A549 (cell line): Measurements from ENCODE around the gene GLT1D1.

Experiments used
- BHLHE40 ChIP-seq: IDR thresholded peaks from 2 replicates; pipeline ENCODE4 v1.6.1; 2012; ENCODE audit warnings: low read depth, low read length, inconsistent platforms
- CHD4 ChIP-seq: fragments of 200-600 bp; sonication (generic); IDR thresholded peaks from 2 replicates; pipeline ENCODE4 v1.6.1; 2016; ENCODE audit warnings: antibody characterized with exemption, mild to moderate bottlenecking, borderline replicate concordance
- CTCF ChIP-seq: fragments of >200 bp; sonication (Bioruptor Twin); formaldehyde crosslinking; IDR thresholded peaks from 3 replicates; pipeline ENCODE4 v1.5.1; 2016
- JUN ChIP-seq, 2 experiments: fragments of >200 bp; sonication (Bioruptor Twin); formaldehyde crosslinking; IDR thresholded peaks; 2 replicates in 1 of 2; 3 replicates in 1 of 2; pipeline ENCODE4 v1.6.1; 2016 to 2017
- JUNB ChIP-seq: fragments of >200 bp; sonication (Bioruptor Twin); formaldehyde crosslinking; IDR thresholded peaks from 2 replicates; pipeline ENCODE4 v1.6.1; 2016

- TF ChIP-seq CTCF, result no peak
- no peak for TF ChIP-seq JUN (IDR thresholded peaks at IDR 0.05)
- TF ChIP-seq BHLHE40, result no peak
- no peak for TF ChIP-seq JUNB
- no peak for TF ChIP-seq CHD4
These were observed 61.8 kb downstream of the GLT1D1 start for GRCh38 chr12:128914908-128915563.
